HG03342 (cell line): Measurements from ENCODE around the gene G6PC1.
"Not testable (repeated sequence)": the region's sequence is repeated elsewhere in the genome, so short reads cannot be mapped to it uniquely, and the experiment has no call there.

Experiments
- ATAC-seq: cut with Tn5 transposase; IDR thresholded peaks from one replicate; pipeline ENCODE4 v1.9.1; 2021; ENCODE audit warnings: mild to moderate bottlenecking, moderate library complexity; ENCODE audit not compliant: unreplicated experiment

The G6PC1 gene

GRCh38 chr17:42900460-42901331 is at the start of gene G6PC1:
G6PC1 (plus strand) TSS chr17:42900799; CDS start chr17:42900877, 78 bp downstream.
- ATAC-seq, result no peak

GRCh38 chr17:42850954-42851353 is 49.6 kb upstream of the G6PC1 start, which contains the start of gene AOC3:
AOC3 (plus strand) TSS chr17:42851199; CDS start chr17:42851344, 145 bp downstream.
- no peak for ATAC-seq

DNA sequence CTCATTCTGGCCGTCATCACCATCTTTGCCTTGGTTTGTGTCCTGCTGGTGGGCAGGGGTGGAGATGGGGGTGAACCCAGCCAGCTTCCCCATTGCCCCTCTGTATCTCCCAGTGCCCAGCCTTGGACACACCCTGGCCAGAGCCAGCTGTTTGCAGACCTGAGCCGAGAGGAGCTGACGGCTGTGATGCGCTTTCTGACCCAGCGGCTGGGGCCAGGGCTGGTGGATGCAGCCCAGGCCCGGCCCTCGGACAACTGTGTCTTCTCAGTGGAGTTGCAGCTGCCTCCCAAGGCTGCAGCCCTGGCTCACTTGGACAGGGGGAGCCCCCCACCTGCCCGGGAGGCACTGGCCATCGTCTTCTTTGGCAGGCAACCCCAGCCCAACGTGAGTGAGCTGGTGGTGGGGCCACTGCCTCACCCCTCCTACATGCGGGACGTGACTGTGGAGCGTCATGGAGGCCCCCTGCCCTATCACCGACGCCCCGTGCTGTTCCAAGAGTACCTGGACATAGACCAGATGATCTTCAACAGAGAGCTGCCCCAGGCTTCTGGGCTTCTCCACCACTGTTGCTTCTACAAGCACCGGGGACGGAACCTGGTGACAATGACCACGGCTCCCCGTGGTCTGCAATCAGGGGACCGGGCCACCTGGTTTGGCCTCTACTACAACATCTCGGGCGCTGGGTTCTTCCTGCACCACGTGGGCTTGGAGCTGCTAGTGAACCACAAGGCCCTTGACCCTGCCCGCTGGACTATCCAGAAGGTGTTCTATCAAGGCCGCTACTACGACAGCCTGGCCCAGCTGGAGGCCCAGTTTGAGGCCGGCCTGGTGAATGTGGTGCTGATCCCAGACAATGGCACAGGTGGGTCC is 49.0 kb upstream of the G6PC1 start:
- ATAC-seq, result not testable (repeated sequence)

GRCh38 chr17:42852351-42852750 is 48.2 kb upstream of the G6PC1 start:
- no peak for ATAC-seq

GRCh38 chr17:42853004-42853403 is 47.6 kb upstream of the G6PC1 start:
- ATAC-seq, result no peak

GRCh38 chr17:42853597-42853967 is 47.0 kb upstream of the G6PC1 start:
- no peak for ATAC-seq

- ATAC-seq, result no peak
Observed at GRCh38 chr17:42853968-42854790, 46.4 kb upstream of the G6PC1 start.

- ATAC-seq, result no peak
Observed at GRCh38 chr17:42855048-42855596, 45.5 kb upstream of the G6PC1 start.

DNA sequence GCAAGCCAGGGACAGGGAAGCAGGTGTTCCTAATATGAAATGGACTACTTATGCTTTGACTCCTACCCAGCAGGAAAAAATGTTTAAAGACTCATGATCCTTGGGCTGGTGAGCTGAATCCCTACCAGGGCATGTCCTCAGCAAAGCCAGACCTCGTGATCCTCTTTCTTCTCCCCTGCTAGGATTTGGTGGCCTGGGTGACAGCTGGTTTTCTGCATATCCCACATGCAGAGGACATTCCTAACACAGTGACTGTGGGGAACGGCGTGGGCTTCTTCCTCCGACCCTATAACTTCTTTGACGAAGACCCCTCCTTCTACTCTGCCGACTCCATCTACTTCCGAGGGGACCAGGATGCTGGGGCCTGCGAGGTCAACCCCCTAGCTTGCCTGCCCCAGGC is 44.5 kb upstream of the G6PC1 start:
- ATAC-seq, result not testable (repeated sequence)

- not testable (repeated sequence) for ATAC-seq
Observed at GRCh38 chr17:42856516-42856915, 44.1 kb upstream of the G6PC1 start.

DNA sequence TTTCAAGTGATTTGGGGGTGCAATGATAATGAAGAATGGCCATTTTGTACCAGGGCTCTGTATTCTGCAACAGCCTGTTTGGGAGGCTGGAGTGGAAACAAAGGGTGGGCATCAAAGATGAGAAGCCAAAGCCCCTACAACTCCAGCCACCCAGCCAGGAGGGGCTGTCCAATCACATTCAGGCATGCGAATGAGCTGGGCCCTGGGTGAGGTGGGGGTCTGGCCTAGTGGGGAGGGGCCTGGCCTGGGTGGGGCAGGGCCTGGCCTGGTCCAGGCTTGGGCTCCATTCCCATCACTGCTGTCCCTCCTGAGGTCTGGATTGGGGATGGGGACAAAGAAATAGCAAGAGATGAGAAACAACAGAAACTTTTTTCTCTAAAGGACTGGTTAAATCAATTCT is 43.2 kb upstream of the G6PC1 start:
- no peak for ATAC-seq

GRCh38 chr17:42865638-42866094 is 34.9 kb upstream of the G6PC1 start:
- no peak for ATAC-seq

DNA sequence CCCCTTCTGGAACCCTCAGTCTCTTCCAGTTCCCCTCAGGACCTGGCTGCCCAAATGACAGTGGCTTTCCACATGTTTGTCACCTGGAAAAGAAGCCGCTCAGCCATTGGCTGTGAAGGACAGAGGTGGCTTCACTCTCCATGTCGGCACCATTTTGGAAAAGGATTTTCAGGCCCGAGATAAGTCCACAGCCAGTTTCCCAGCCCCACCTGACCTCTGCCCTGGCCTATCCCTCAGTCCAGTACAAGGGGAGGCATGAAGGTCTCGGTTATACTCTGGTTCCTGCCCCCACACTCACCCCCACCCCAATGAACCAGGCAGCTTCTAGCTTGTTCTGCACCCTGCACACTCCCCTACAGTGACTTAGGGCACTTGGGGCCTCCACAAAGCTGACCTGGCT is 34.4 kb upstream of the G6PC1 start:
- ATAC-seq, result no peak

- ATAC-seq, result no peak
Observed at GRCh38 chr17:42866631-42867575, 33.7 kb upstream of the G6PC1 start.

- not testable (repeated sequence) for ATAC-seq
Observed at GRCh38 chr17:42867694-42868261, 32.8 kb upstream of the G6PC1 start.

DNA sequence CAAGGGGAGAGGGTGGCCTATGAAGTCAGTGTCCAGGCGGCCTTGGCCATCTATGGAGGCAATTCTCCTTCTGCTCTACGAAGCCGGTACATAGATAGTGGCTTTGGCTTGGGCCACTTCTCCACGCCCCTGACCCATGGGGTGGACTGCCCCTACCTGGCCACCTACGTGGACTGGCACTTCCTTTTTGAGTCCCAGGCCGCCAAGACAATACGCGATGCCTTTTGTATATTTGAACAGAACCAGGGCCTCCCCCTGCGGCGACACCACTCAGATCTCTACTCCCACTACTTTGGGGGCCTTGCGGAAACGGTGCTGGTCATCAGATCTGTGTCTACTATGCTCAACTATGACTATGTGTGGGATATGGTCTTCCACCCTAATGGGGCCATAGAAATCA is 32.3 kb upstream of the G6PC1 start:
- no peak for ATAC-seq

DNA sequence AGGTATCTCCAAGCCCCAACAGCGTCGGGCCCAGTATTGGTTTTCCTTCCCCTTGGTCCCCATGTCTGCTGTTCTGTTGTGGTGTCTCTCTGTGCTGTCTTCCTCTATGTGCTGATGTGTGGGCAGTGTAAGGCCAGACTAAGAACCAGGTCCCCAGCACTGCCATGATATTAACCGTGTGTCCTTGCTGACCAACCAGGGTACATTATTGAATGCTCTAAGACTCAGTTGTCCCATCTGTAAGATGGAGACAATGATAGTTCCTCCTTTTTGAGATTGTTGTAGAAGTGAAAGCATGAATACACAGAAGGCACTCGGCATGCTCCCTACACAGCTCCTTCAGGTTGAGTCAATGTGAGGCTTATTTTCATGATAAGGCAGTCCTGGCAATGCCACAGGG is 29.0 kb upstream of the G6PC1 start:
- no peak for ATAC-seq

DNA sequence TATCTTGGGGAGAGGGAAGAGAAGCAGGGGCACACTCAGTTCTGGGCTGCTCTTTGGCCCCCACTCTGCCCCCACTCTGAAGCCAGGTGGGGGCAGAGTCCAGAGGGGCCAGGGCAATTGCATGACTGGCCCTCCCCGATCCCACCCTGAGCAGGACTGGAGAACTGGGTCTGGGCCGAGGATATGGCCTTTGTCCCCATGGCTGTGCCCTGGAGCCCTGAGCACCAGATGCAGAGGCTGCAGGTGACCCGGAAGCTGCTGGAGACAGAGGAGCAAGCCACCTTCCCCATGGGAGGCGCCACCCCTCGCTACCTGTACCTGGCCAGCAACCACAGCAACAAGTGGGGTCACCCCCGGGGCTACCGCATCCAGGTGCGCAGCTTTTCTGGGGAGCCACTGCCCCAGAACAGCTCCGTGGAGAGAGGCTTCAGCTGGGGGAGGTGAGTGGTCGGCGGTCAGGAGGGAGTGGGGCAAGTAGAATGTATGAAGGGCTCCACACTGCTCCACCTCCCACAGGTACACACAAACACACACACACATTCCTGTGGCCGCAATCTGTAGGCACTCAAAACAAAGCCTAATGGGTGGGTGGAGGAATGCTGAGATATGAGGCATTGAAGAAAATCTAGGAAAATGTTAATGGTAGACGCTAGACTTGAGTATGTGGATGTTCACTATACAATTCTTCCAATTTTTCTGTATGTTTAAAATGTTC is 28.2 kb upstream of the G6PC1 start:
- no peak for ATAC-seq
